Measurements from ENCODE around the gene SMG6.

- peak; percentile 63 for TF ChIP-seq CTCF (IDR thresholded peaks at IDR 0.05; ENCODE audit: low read depth, low read length)
- no peak for TF ChIP-seq EZH2phosphoT487 (IDR thresholded peaks at IDR 0.05; ENCODE audit: low read depth)
Observed at GRCh38 chr17:2054512-2055291, 248.9 kb downstream of the SMG6 start, which contains the start of gene HIC1.
